ENCODE results near the gene ASTN2.

DNA sequence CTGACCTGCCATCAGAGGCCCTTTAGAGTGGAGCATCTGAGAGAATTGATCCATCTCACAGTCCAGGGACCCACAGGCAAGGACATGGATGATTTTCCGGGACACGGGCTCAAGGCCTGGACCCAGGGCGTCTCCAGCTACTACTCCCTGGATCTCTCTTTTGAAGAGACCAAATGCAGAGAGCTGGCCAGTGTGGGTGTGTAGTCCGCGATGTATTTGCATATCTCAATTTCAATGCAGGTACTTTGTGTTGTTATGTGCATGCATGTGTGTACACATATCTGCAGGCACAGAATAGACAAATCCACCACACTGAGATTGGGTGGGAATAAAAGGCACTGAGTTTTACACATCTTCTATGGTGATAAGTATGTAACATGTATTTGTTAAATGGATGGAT is 30.8 kb upstream of the ASTN2 start:
- TF ChIP-seq, protein P1, sequence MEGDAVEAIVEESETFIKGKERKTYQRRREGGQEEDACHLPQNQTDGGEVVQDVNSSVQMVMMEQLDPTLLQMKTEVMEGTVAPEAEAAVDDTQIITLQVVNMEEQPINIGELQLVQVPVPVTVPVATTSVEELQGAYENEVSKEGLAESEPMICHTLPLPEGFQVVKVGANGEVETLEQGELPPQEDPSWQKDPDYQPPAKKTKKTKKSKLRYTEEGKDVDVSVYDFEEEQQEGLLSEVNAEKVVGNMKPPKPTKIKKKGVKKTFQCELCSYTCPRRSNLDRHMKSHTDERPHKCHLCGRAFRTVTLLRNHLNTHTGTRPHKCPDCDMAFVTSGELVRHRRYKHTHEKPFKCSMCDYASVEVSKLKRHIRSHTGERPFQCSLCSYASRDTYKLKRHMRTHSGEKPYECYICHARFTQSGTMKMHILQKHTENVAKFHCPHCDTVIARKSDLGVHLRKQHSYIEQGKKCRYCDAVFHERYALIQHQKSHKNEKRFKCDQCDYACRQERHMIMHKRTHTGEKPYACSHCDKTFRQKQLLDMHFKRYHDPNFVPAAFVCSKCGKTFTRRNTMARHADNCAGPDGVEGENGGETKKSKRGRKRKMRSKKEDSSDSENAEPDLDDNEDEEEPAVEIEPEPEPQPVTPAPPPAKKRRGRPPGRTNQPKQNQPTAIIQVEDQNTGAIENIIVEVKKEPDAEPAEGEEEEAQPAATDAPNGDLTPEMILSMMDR (IDR thresholded peaks at IDR 0.05): no peak
- no peak for TF ChIP-seq POLR2A (IDR thresholded peaks at IDR 0.05)

All from transverse colon (tissue), 3 donors.